Esophagus squamous epithelium (tissue), 4 donors: Measurements from ENCODE around the gene NAA40.

ENCODE experiments used
- POLR2A ChIP-seq, 4 donors: fragments of 450-650 bp; IDR thresholded peaks; one replicate each; pipeline ENCODE4 v1.6.1; 2017; ENCODE audit warnings: antibody characterized with exemption in 4 of 4, mild to moderate bottlenecking in 4 of 4, moderate library complexity in 3 of 4
- TF ChIP-seq, protein P1 (sequence below), 6 experiments: fragments of 450-650 bp in 4 of 6; fragments of 200-600 bp in 2 of 6; sonication (generic) in 2 of 6; IDR thresholded peaks; one replicate each; pipeline ENCODE4 v1.5.1; 2016 to 2019; ENCODE audit warnings: antibody characterized with exemption in 6 of 6, mild to moderate bottlenecking in 4 of 6, moderate library complexity in 4 of 6

DNA sequence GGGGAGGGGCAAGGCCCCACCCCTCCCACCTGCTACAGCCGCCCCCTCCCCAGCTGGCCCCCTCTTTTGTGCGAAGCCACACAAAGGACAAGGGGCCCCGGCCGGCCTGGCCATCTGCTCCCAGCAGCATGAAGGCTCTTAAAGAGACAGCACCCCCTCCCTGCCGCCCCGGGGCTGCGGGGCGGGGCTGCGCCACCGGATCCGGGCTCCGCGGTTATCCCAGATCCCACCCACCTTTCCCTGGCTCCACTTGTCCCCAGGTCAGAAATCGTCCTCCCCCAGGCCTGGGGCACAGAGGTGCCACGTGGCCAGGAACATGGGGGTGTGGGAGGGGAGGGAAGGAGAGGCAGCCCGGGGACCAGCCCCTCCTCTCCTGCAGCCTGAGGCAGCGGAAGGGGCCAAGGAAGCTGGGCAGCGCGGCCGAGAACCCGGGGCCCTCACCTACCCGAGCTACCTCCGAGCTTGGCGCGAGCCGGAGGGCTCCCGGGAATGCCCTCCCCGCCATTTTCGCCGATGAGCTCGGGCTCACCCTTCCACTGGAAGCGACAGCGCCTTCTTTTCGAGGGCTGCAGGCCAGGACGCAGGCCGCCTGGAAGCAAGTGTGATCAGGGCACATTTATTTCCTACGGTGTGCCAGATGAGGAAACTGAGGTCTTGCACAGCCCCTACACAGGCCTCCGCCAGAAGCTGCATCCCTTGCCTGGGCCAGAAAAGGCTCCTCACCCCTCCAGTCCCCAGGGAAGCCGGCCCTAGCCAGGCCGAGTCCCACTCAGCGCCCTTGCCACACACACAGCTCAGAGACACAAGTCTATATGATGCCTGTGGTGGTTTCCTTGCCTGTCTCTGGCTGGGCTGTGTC is 19.3 kb upstream of the NAA40 start:
- TF ChIP-seq, protein P1, sequence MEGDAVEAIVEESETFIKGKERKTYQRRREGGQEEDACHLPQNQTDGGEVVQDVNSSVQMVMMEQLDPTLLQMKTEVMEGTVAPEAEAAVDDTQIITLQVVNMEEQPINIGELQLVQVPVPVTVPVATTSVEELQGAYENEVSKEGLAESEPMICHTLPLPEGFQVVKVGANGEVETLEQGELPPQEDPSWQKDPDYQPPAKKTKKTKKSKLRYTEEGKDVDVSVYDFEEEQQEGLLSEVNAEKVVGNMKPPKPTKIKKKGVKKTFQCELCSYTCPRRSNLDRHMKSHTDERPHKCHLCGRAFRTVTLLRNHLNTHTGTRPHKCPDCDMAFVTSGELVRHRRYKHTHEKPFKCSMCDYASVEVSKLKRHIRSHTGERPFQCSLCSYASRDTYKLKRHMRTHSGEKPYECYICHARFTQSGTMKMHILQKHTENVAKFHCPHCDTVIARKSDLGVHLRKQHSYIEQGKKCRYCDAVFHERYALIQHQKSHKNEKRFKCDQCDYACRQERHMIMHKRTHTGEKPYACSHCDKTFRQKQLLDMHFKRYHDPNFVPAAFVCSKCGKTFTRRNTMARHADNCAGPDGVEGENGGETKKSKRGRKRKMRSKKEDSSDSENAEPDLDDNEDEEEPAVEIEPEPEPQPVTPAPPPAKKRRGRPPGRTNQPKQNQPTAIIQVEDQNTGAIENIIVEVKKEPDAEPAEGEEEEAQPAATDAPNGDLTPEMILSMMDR (IDR thresholded peaks at IDR 0.05), result no peak
- TF ChIP-seq POLR2A (IDR thresholded peaks at IDR 0.05), result no peak
